Natural killer cell (primary cell): ENCODE data around the gene PLLP. TPM values are rescaled to one million over a fixed set of nuclear protein-coding genes. Genes with fewer than 3 reads are reported as not detected.

Experiments used
- ATAC-seq, 3 donors: fragments of 150-1000 bp in 2 of 3; fragments of 200-7000 bp in 1 of 3; cut with Tn5 transposase; 1 replicate in 1 of 3; 2 replicates in 2 of 3; pipeline ENCODE4 v1.10.0; 2021; ENCODE audit warnings: mild to moderate bottlenecking in 2 of 3, moderate library complexity in 2 of 3
- DNase-seq, 2 donors: peaks; one replicate each; pipeline versions ENCODE4 v3.0.0 to v3.0.0-alpha.2; 2013 to 2021; ENCODE audit warnings: mixed read lengths in 1 of 2
- H3K27ac ChIP-seq: one replicate; pipeline ENCODE4 v1.5.1; 2013; ENCODE audit warnings: mild to moderate bottlenecking, low read length
- H3K27me3 ChIP-seq: one replicate; pipeline ENCODE4 v1.6.1; 2013; ENCODE audit warnings: low read length; ENCODE audit not compliant: control insufficient read depth, insufficient read depth
- H3K36me3 ChIP-seq: one replicate; pipeline ENCODE4 v1.6.1; 2013; ENCODE audit warnings: low read length; ENCODE audit not compliant: control insufficient read depth, insufficient read depth
- H3K4me1 ChIP-seq: one replicate; pipeline ENCODE4 v1.6.1; 2013; ENCODE audit warnings: low read length; ENCODE audit not compliant: control insufficient read depth, insufficient read depth
- H3K4me3 ChIP-seq: one replicate; pipeline ENCODE4 v1.5.1; 2013; ENCODE audit warnings: low read length
- H3K9me3 ChIP-seq: one replicate; pipeline ENCODE4 v1.6.1; 2013; ENCODE audit warnings: low read length; ENCODE audit not compliant: control insufficient read depth, insufficient read depth
- H3K27ac Mint-ChIP-seq, 2 donors: one replicate each; pipeline ENCODE4 v1.8.0; 2022; ENCODE audit warnings: mild to moderate bottlenecking in 2 of 2, mixed read lengths in 2 of 2, moderate library complexity in 1 of 2
- H3K27me3 Mint-ChIP-seq, 2 donors: one replicate each; pipeline ENCODE4 v1.8.0; 2022; ENCODE audit warnings: low read depth in 2 of 2, mixed read lengths in 2 of 2
- H3K36me3 Mint-ChIP-seq: one replicate; pipeline ENCODE4 v1.8.0; 2022; ENCODE audit warnings: mixed read lengths
- H3K4me1 Mint-ChIP-seq, 2 donors: one replicate each; pipeline ENCODE4 v1.8.0; 2022; ENCODE audit warnings: mixed read lengths in 2 of 2
- H3K4me3 Mint-ChIP-seq: one replicate; pipeline ENCODE4 v1.8.0; 2022; ENCODE audit warnings: mild to moderate bottlenecking, moderate library complexity, mixed read lengths
- H3K9me3 Mint-ChIP-seq, 2 donors: one replicate each; pipeline ENCODE4 v1.8.0; 2022; ENCODE audit warnings: mixed read lengths in 2 of 2
- CTCF ChIP-seq: fragments of 200-600 bp; IDR thresholded peaks from one replicate; pipeline ENCODE4 v1.8.0; 2022; ENCODE audit warnings: antibody characterized with exemption
- WGBS: methylation state at CpG from one replicate; pipeline ENCODE4 v1.1.7; 2013; ENCODE audit warnings: missing lambda C conversion rate; ENCODE audit not compliant: insufficient coverage; 5-methylcytosine and 5-hydroxymethylcytosine counted together
- intact Hi-C: fragments of 100-400 bp; cut with micrococcal nuclease; formaldehyde crosslinking; loops from one replicate; pipeline ENCODE4 v1.14.2; 2022
- total RNA-seq, 4 donors: library from RNA; stranded (reverse); fragments of 120-200 nt in 1 of 4; gene quantifications; one replicate each; pipeline versions ENCODE4 v1.2.3 to v1.2.4, GENCODE V29; 2013 to 2022

The PLLP gene
- total RNA-seq, 3 donors from 2014 or later (not counting 1 experiment from before 2014, with no cell fraction given), result not detected

- H3K27ac Mint-ChIP-seq, result no peak overlapping the region
- no peaks in the 10 kb centered on the region for H3K9me3 Mint-ChIP-seq
- TF ChIP-seq CTCF, result no peak
- H3K27me3 Mint-ChIP-seq, result peaks cover 4 to 5% of the 10 kb centered on the region in 2 donors
- H3K36me3 Mint-ChIP-seq, result no peaks in the 10 kb centered on the region
- whole genome bisulfite sequencing, result 92% methylated on average over 11 of the region's 13 CpGs
- H3K36me3 ChIP-seq, result no peaks in the 10 kb centered on the region
- H3K27me3 ChIP-seq, result no peaks in the 10 kb centered on the region
- intact Hi-C loops, result no loop called here
- peaks cover 3% of the 10 kb centered on the region for H3K4me1 ChIP-seq
- peaks cover 0 to 5% of the 10 kb centered on the region in 2 donors for H3K4me1 Mint-ChIP-seq
- DNase-seq (no peak), ATAC-seq (no peak)
- H3K27ac ChIP-seq, result no peak overlapping the region
- H3K9me3 ChIP-seq, result no peaks in the 10 kb centered on the region
- no peak overlapping the region for H3K4me3 Mint-ChIP-seq
- no peak overlapping the region for H3K4me3 ChIP-seq
Measured at GRCh38 chr16:57318240-57318970, 33.9 kb upstream of the PLLP start.

- no peak for ATAC-seq
- peaks cover 0 to 5% of the 10 kb centered on the region in 2 donors for H3K4me1 Mint-ChIP-seq
- WGBS, result 95% methylated on average over 3 of the region's 3 CpGs
- no peaks in the 10 kb centered on the region for H3K9me3 Mint-ChIP-seq
- H3K4me1 ChIP-seq, result peaks cover 3% of the 10 kb centered on the region
- no peaks in the 10 kb centered on the region for H3K36me3 ChIP-seq
- intact Hi-C loops, result no loop called here
- H3K27ac Mint-ChIP-seq, result no peak overlapping the region
- no peak for TF ChIP-seq CTCF
- no peak overlapping the region for H3K4me3 Mint-ChIP-seq
- H3K27me3 ChIP-seq, result no peaks in the 10 kb centered on the region
- no peaks in the 10 kb centered on the region for H3K36me3 Mint-ChIP-seq
- no peak for DNase-seq
- H3K4me3 ChIP-seq, result no peak overlapping the region
- H3K9me3 ChIP-seq, result no peaks in the 10 kb centered on the region
- peaks cover 8 to 12% of the 10 kb centered on the region in 2 donors for H3K27me3 Mint-ChIP-seq
- H3K27ac ChIP-seq, result no peak overlapping the region
Measured at GRCh38 chr16:57316390-57317017, 32.0 kb upstream of the PLLP start.

GRCh38 chr16:57315416-57315815, 30.9 kb upstream of the PLLP start:
- Mint-ChIP-seq H3K4me1 (peaks cover 0 to 5% of the 10 kb centered on the region in 2 donors), H3K4me3 (no peak overlapping the region), H3K27me3 (peaks cover 8 to 12% of the 10 kb centered on the region in 2 donors), H3K27ac (no peak overlapping the region), H3K9me3 (no peaks in the 10 kb centered on the region), H3K36me3 (no peaks in the 10 kb centered on the region)
- no peak overlapping the region for H3K27ac ChIP-seq
- peaks cover 3% of the 10 kb centered on the region for H3K4me1 ChIP-seq
- intact Hi-C loops, result no loop called here
- DNase-seq (no peak), ATAC-seq (no peak)
- 60% methylated on average over 7 of the region's 7 CpGs for WGBS
- H3K36me3 ChIP-seq, result no peaks in the 10 kb centered on the region
- H3K9me3 ChIP-seq, result no peaks in the 10 kb centered on the region
- TF ChIP-seq CTCF, result no peak
- H3K4me3 ChIP-seq, result no peak overlapping the region
- H3K27me3 ChIP-seq, result no peaks in the 10 kb centered on the region
